GM18502 (cell line): ENCODE data around the gene CRY2.
"Not testable (repeated sequence)": the region's sequence is repeated elsewhere in the genome, so short reads cannot be mapped to it uniquely, and the experiment has no call there.

Experiments used
- ATAC-seq: cut with Tn5 transposase; IDR thresholded peaks from one replicate; pipeline ENCODE4 v1.9.1; 2021; ENCODE audit warnings: mild to moderate bottlenecking; ENCODE audit not compliant: unreplicated experiment, poor library complexity

CRY2 gene

GRCh38 chr11:45894555-45895247, 47.4 kb downstream of the CRY2 start:
- no peak for ATAC-seq

- no peak for ATAC-seq
Measured at GRCh38 chr11:45895553-45896259, 48.4 kb downstream of the CRY2 start.

DNA sequence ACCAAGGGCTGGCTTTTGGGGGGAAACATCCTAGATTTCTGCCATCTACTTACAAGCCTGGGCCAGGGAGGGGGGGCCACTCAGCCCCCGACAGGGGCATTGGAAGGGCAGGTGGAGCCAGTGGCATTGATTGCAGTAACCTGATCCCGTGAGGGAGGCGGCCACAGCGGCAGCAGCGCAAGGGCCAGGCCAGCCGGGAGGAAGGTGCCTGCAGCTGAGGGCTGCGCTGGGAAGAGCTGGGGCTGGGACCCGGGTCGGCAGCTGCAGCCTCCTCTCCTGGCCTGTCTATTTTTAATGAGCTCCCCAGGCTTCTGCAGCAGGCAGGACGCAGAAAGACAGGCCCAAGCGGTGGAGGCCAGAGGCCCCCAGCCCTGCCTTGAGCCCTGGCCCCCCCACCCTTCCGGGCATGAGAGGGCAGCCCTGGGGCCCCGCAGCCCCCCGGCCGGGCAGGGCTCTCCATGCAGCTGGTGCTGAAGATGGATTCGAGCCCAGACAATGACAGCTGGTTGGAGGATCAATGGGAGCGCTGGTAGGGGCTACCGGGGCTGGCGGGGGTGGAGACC, 49.2 kb downstream of the CRY2 start:
- no peak for ATAC-seq

- ATAC-seq: no peak
Measured at GRCh38 chr11:45897556-45897955, 50.3 kb downstream of the CRY2 start.

DNA sequence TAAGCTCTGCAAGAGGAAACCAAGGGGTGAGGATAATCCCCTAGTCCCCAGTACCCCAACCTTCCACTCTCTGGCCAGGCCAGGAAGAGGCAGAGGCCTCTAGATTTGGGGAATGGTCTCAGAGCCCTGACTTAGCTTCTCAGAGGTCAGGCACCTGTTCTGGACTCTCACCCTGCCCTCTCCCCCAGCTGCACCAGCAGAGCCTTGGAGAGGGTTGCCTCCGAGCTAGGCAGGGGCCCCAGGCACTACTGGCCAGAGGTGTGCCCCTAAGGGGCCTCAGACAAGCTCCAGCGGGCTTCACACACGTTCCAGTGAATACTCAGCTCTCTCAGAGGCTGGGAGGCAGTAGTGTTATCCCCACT, 51.8 kb downstream of the CRY2 start:
- no peak for ATAC-seq

- peak; percentile 71 for ATAC-seq
Measured at GRCh38 chr11:45899448-45900174, 52.3 kb downstream of the CRY2 start.

DNA sequence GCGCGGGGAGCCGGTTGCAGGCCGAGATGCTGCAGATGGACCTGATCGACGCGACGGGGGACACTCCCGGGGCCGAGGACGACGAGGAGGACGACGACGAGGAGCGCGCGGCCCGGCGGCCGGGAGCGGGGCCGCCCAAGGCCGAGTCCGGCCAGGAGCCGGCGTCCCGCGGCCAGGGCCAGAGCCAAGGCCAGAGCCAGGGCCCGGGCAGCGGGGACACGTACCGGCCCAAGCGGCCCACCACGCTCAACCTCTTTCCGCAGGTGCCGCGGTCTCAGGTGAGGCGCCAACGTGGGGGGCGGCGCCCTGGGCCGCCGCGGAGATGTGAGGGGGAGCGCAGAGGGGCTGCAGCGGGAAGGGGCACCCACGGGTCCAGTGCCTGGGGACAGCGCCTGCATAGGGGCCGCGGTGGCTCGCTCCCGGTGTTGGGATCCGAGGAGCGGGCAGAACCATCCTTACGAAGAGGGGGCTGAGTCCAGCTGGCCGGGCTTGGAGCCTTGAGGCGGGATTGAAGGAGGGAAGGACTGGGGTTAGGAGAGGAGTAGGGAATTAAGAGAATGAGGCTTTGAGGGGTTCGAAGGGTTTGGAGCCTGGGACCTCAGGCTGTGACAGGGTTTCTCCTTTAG, 53.0 kb downstream of the CRY2 start:
- peak; percentile 15 for ATAC-seq

DNA sequence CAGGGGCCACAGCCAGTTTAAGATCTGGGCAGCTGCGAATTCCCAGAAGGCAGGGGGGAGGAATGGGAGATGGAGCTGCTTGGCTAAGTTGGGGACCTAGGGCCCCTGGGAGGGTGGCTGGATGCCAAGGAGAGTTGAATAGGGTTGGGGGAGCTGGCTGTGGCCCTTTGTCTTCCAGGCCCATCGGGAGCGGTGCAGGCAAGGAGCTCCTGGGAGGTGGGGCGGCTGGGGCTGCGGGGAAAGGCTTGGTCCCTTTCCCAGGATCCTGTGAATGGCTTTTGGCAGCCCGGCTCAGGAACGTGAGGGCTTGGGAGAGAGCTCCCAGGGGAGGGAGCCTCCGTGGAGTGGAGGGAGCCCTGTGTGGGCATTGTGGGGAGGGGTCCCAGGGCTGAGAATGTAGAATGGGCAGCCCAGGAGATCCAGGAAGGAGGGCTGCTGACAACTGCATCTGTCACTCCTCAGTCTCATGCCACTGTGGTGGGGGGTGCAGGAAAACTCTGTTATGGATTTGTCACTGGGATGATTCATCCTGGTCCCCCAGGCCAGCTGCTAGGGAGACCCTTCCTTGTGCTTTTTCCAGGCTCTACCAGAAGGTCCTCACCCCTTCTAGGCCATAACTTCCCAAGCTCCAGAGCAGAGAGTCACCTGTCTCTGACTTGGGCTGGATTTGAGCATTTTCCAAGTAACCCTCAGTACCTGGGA, 53.8 kb downstream of the CRY2 start:
- no peak for ATAC-seq

DNA sequence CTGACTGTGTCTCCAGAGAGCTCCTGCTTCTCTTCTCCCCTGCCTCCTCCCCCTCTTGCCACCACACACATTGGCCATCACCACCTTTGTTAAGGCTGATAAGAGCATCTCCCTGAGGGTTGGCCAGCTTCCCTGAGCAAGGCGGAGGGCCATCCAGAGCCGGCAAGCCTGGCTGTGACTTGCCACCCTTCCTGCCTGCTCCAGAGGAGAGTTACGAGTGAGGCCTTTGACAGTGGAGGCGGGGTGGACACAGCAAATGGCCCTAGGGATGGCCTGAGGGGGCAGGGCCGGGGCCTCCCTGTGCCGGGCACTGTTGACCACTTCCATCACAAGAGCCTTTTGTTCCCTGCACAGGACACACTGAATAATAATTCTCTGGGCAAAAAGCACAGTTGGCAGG, 54.4 kb downstream of the CRY2 start:
- no peak for ATAC-seq

DNA sequence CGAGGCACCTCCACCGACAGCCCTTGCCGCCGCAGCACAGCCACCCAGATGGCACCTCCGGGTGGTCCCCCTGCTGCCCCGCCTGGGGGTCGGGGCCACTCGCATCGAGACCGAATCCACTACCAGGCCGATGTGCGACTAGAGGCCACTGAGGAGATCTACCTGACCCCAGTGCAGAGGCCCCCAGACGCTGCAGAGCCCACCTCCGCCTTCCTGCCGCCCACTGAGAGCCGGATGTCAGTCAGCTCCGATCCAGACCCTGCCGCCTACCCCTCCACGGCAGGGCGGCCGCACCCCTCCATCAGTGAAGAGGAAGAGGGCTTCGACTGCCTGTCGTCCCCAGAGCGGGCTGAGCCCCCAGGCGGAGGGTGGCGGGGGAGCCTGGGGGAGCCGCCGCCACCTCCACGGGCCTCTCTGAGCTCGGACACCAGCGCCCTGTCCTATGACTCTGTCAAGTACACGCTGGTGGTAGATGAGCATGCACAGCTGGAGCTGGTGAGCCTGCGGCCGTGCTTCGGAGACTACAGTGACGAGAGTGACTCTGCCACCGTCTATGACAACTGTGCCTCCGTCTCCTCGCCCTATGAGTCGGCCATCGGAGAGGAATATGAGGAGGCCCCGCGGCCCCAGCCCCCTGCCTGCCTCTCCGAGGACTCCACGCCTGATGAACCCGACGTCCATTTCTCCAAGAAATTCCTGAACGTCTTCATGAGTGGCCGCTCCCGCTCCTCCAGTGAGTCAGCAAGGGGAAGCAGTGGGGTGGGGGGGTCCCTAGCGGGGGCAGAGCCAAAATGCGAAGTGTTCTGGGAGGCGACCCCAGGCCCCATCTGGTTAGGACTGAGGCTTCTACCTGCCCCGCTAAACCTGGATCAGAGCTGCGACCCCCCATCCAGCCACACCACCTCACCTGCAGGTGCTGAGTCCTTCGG, 55.4 kb downstream of the CRY2 start:
- no peak for ATAC-seq

DNA sequence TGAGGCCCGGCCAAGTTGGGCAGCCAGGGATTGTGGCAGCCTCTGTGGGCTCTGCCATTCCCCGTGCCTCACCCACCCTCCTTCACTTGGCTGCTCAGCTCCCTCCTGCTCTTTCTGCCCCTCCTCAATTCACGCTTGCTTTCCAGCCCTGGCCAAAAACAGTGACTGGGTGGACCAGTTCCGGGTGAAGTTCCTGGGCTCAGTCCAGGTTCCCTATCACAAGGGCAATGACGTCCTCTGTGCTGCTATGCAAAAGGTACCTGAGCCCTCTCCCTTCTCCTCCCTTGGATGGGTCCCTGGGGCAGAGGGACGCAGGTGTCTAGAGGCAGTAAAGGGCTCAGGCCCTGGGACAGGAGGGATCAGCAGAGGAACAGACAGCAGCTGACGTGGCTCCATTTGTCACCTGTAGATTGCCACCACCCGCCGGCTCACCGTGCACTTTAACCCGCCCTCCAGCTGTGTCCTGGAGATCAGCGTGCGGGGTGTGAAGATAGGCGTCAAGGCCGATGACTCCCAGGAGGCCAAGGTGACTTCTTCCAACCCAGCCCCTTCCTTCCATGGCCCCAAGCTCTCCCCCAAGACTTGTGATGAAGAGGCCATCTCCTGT, 57.1 kb downstream of the CRY2 start:
- ATAC-seq: no peak

GRCh38 chr11:45905095-45905494, 57.8 kb downstream of the CRY2 start:
- ATAC-seq: no peak

GRCh38 chr11:45905576-45905975, 58.3 kb downstream of the CRY2 start:
- ATAC-seq: not testable (repeated sequence)

DNA sequence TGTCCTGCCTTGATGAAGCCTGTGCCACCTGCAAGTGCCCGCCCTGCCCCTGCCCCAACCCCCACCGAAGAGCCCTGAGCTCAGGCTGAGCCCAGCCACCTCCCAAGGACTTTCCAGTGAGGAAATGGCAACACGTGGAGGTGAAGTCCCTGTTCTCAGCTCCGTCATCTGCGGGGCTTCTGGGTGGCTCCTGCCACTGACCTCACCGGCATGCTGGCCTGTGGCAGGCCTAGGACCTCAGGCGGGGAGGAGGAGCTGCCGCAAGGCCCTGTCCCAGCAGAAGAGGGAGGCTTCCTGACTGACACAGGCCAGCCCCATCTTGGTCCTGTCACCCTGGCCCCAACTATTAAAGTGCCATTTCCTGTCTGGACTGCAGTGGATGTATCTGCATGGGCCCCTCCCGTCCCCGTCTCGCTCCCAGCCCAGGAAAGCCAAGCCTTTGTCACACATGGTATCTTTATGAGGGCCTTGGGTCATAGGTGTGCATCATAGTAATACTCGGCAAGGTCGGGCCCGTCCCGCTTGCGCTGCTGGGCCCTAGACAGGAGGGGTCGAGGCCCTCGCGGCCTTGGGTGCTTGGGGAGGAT, 58.9 kb downstream of the CRY2 start:
- no peak for ATAC-seq

GRCh38 chr11:45906965-45907611, 59.8 kb downstream of the CRY2 start, which contains the start of gene FREY1:
FREY1 (minus strand) TSS chr11:45907271; CDS start chr11:45907245, 26 bp downstream.
- ATAC-seq: no peak

GRCh38 chr11:45907911-45908370, 60.7 kb downstream of the CRY2 start:
- no peak for ATAC-seq

- ATAC-seq: no peak
Measured at GRCh38 chr11:45909594-45910475, 62.6 kb downstream of the CRY2 start.
